IMR-90 (cell line): ENCODE measurements around the gene ACTC1.

ENCODE experiments used
- CHD1 ChIP-seq: IDR thresholded peaks from 2 replicates; pipeline ENCODE4 v1.6.1; 2012; ENCODE audit warnings: low read depth, low read length, improper control_type of control experiment
- MXI1 ChIP-seq: IDR thresholded peaks from 2 replicates; pipeline ENCODE4 v1.6.1; 2012; ENCODE audit warnings: low read depth, mild to moderate bottlenecking, low read length, moderate library complexity, borderline replicate concordance
- POLR2A ChIP-seq: IDR thresholded peaks from 2 replicates; pipeline ENCODE4 v1.6.1; 2012; ENCODE audit warnings: mild to moderate bottlenecking, low read depth, low read length
- RAD21 ChIP-seq: IDR thresholded peaks from 2 replicates; pipeline ENCODE4 v1.6.1; 2012; ENCODE audit warnings: low read length, improper control_type of control experiment
- RCOR1 ChIP-seq: IDR thresholded peaks from 2 replicates; pipeline ENCODE4 v1.6.1; 2012; ENCODE audit warnings: mild to moderate bottlenecking, low read length, improper control_type of control experiment; ENCODE audit not compliant: insufficient replicate concordance
- RFX5 ChIP-seq: IDR thresholded peaks from 2 replicates; pipeline ENCODE4 v1.8.0; 2012; ENCODE audit warnings: low read depth, mild to moderate bottlenecking, low read length, moderate library complexity
- TF ChIP-seq, protein P1 (sequence below): conservative IDR thresholded peaks from 2 replicates; pipeline ENCODE4 v1.5.1; 2012; ENCODE audit warnings: mild to moderate bottlenecking, low read depth, low read length, improper control_type of control experiment
- TF ChIP-seq, protein P2 (sequence below): fragments of 150-350 bp; IDR thresholded peaks from 2 replicates; pipeline ENCODE4 v1.6.1; 2017; ENCODE audit warnings: mild to moderate bottlenecking, antibody characterized with exemption, low read length, low read depth

DNA sequence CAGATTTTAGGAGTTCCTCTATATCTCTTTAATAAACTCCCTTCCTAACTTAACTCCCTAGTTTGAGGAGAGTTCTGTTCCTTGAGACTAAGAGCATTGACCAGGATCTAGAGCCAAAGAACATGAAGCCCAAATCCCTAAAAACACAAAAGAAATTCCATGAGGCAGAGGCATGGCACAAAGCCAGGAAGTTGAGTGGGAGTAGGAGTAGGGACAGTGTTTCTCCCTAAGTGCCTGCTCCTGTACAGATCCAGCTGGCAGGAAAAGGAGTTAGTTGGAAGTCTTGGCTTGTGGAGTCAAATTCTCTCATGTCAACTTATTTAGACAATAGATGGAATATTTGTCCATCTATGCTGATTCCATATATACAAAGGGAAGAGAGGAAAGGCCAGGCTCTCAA lies 11.4 kb downstream of the ACTC1 start:
- TF ChIP-seq POLR2A = no peak
- TF ChIP-seq, protein P1, sequence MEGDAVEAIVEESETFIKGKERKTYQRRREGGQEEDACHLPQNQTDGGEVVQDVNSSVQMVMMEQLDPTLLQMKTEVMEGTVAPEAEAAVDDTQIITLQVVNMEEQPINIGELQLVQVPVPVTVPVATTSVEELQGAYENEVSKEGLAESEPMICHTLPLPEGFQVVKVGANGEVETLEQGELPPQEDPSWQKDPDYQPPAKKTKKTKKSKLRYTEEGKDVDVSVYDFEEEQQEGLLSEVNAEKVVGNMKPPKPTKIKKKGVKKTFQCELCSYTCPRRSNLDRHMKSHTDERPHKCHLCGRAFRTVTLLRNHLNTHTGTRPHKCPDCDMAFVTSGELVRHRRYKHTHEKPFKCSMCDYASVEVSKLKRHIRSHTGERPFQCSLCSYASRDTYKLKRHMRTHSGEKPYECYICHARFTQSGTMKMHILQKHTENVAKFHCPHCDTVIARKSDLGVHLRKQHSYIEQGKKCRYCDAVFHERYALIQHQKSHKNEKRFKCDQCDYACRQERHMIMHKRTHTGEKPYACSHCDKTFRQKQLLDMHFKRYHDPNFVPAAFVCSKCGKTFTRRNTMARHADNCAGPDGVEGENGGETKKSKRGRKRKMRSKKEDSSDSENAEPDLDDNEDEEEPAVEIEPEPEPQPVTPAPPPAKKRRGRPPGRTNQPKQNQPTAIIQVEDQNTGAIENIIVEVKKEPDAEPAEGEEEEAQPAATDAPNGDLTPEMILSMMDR = no peak
- no peak for TF ChIP-seq RCOR1
- no peak for TF ChIP-seq RFX5
- no peak for TF ChIP-seq MXI1
- no peak for TF ChIP-seq RAD21
- TF ChIP-seq, protein P2, sequence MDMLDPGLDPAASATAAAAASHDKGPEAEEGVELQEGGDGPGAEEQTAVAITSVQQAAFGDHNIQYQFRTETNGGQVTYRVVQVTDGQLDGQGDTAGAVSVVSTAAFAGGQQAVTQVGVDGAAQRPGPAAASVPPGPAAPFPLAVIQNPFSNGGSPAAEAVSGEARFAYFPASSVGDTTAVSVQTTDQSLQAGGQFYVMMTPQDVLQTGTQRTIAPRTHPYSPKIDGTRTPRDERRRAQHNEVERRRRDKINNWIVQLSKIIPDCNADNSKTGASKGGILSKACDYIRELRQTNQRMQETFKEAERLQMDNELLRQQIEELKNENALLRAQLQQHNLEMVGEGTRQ = no peak
- no peak for TF ChIP-seq CHD1
